HG03097 (cell line): ENCODE measurements around the gene CLSTN1.
"Not testable (repeated sequence)": the region's sequence is repeated elsewhere in the genome, so short reads cannot be mapped to it uniquely, and the experiment has no call there.

ENCODE experiments used
- ATAC-seq: cut with Tn5 transposase; IDR thresholded peaks from one replicate; pipeline ENCODE4 v1.9.1; 2021; ENCODE audit not compliant: unreplicated experiment, low FRiP score

The CLSTN1 gene

DNA sequence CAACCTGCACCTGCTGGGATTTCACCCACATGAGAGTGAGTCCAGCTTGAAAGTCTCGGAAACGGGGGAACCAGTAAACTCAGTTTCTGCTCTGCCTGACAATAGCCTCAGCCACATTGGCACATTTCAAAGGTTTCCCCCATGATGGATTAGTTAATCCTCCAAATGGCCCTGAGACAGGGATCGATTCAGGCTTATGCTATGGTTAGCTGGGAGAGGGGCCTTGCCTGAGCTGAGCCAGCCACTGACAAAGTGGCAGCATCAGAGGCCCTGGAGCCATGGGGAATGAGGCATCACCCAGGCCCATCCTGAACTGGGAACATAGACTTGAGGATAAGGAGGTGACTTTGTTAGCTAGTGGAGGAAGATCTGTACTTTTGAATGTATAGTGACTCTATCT, 2.9 kb upstream of the CLSTN1 start:
- no peak for ATAC-seq

GRCh38 chr1:9826087-9826486, 2.3 kb upstream of the CLSTN1 start:
- ATAC-seq = no peak

- ATAC-seq = no peak
Observed at GRCh38 chr1:9825093-9826074, 1.6 kb upstream of the CLSTN1 start.

GRCh38 chr1:9824702-9825089, 931 bp upstream of the CLSTN1 start:
- ATAC-seq = no peak

GRCh38 chr1:9823693-9823942, 147 bp downstream of the CLSTN1 start:
- ATAC-seq = peak; percentile 15

- no peak for ATAC-seq
Observed at GRCh38 chr1:9822897-9823692, 670 bp downstream of the CLSTN1 start.

GRCh38 chr1:9822490-9822889, 1.3 kb downstream of the CLSTN1 start:
- ATAC-seq = no peak

- ATAC-seq = no peak
Observed at GRCh38 chr1:9821710-9822109, 2.1 kb downstream of the CLSTN1 start.

DNA sequence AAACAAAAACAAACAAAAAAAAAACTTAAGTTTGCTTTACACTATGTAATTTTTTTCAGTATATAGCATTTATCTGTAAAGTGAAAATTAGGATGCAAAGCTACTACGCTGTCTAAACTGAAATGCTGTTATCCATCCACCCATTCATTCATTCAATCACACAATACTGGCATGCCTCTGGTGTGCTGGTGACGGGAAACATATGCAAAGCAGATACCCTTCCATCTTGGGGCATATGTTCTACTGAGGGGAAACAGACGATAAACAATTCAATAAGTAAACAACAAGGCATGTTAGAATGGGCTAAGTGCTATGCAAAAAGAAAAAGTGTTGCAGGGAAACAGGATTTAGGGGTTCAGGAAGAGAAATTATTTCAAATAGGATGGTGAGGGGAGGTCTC, 3.2 kb downstream of the CLSTN1 start:
- ATAC-seq = no peak

DNA sequence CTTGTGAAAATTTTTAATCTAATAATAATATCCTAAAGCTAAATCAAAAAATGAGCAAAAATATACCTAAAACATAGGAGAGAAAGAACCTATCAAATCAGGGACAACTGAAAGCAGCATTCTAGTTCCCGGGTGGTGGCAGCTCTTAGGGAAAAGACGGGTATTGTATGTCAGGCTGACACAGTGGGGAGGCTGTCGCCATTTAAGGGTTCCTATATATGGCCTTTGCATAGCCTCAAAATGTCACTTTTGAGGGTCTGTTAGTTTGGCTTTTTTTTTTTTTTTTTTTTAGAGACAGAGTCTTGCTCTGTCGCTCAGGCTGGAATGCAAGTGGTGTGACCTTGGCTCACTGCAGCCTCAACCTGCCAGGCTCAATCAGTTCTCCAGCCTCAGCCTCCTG, 6.0 kb downstream of the CLSTN1 start:
- no peak for ATAC-seq

DNA sequence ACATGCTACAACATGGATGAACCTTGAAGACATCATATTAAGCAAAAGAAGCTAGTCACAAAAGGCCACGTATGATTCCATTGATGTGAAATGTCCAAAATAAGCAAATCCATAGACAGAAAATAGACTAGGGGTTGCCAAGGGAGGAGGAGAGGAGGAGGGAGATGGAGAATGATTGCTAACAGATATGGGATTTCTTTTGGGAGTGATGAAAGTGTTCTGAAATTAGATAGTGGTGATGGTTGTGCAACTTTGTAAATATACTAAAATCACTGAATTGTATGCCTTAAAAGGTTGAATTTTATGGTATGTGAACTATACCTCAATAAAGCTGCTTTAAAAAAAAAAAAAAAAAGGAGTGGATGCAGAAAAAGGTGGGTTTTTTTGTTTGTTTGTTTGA, 7.6 kb downstream of the CLSTN1 start:
- no peak for ATAC-seq

GRCh38 chr1:9815150-9815549, 8.6 kb downstream of the CLSTN1 start:
- no peak for ATAC-seq

DNA sequence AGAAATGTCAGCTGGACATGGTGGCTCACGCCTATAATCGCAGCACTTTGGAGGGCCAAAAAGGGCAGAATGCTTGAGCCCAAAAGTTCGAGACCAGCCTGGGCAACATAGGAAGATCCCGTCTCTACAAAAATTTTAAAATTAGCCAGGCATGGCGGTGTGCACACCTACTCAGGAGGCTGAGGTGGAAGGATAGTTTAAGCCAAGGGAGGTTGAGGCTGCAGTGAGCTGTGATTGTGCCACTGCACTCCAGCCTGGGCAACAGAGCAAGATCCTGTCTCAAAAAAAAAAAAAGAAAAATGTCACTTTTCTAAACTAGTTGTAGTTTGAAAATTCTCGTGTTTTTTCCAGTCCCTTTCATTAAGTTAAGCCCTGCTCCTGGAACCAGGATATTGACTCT, 9.1 kb downstream of the CLSTN1 start:
- ATAC-seq = no peak

DNA sequence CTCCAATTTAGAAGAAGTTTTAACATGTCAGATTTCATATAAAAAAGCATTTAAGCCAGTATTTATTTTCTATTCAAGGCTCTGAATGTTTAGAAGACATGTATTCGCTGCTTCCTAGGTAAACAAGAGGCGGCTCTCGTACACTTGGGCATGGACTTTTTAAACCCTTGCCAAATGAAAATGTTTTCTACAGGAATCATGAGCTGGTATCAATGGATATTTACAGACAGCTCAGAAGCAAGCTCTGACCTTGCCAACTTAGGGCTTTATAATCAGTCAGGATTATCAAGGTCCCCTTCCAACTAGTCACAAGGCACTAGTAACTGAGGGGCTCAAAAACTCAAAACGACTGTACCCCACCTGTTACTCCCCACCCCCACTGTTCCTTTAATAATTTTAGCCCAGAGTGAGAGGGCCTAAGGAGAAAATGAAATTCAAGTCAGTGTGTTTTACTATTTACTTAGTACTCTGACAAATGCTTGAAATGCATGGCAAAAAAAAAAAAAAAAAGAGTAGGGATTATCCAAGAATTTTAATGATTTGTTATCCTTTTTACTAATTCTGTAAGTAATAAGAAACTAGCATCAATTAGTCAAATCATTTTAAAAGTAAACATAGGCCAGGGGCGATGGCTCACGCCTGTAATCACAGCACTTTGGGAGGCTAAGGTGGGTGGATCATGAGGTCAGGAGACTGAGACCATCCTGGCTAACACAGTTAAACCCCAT, 12.4 kb downstream of the CLSTN1 start:
- no peak for ATAC-seq

DNA sequence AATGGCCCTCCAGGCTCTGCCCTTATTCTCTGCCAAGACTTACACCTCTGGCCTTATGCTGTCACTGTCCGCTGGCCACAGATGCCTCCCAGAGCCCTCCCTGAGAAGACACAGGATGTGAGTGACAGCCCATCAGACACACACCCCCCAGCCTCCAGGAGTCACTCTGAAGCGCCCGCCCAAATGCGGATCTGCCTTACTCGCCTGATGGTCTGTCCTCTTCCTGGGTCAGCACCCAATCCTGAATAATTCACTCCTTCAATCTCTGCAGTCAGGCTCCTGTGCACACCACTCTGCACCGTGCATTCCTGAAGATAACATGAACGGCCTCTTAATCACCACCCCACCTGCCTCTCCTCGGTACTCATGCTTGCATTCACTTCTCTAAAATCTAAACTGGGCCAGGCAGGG, 14.7 kb downstream of the CLSTN1 start:
- ATAC-seq = no peak

- ATAC-seq = no peak
Observed at GRCh38 chr1:9808459-9808858, 15.3 kb downstream of the CLSTN1 start.

- no peak for ATAC-seq
Observed at GRCh38 chr1:9807541-9807940, 16.2 kb downstream of the CLSTN1 start.

GRCh38 chr1:9805972-9806371, 17.8 kb downstream of the CLSTN1 start:
- not testable (repeated sequence) for ATAC-seq

GRCh38 chr1:9805006-9805508, 18.7 kb downstream of the CLSTN1 start:
- ATAC-seq = no peak

- not testable (repeated sequence) for ATAC-seq
Observed at GRCh38 chr1:9803003-9803918, 20.5 kb downstream of the CLSTN1 start.
